HEK293T (cell line): Measurements from ENCODE around the gene MRPS31.

Experiments
- CTCF ChIA-PET: fragments of 350-600 bp; formaldehyde crosslinking; extraction: SDS; loops from one replicate; lab custom pipeline; 2021; ENCODE audit warnings: antibody characterized with exemption, inconsistent platforms; lab: Yijun Ruan, JAX
- POLR2A ChIA-PET: fragments of 350-600 bp; formaldehyde crosslinking; extraction: SDS; loops from one replicate; lab custom pipeline; 2020; ENCODE audit warnings: antibody characterized with exemption, inconsistent platforms; lab: Yijun Ruan, JAX
- DNase-seq: peaks from one replicate; pipeline ENCODE4 v3.0.0; 2012; ENCODE audit warnings: mixed read lengths; ENCODE audit errors: extremely low spot score
- ARNT ChIP-seq: fragments of 450-650 bp; IDR thresholded peaks from 2 replicates; pipeline ENCODE4 v1.6.1; 2017; ENCODE audit warnings: mild to moderate bottlenecking
- BHLHE40 ChIP-seq: fragments of 450-650 bp; IDR thresholded peaks from 2 replicates; pipeline ENCODE4 v1.6.1; 2016; ENCODE audit warnings: mild to moderate bottlenecking, moderate library complexity, borderline replicate concordance
- CTBP1 ChIP-seq: fragments of 450-650 bp; IDR thresholded peaks from 2 replicates; pipeline ENCODE4 v1.6.1; 2016; ENCODE audit warnings: borderline replicate concordance
- ELF4 ChIP-seq: fragments of 450-650 bp; IDR thresholded peaks from 2 replicates; pipeline ENCODE4 v1.6.1; 2017; ENCODE audit warnings: antibody characterized with exemption
- FOXA1 ChIP-seq: fragments of 450-650 bp; IDR thresholded peaks from 2 replicates; pipeline ENCODE4 v1.6.1; 2016; ENCODE audit warnings: mild to moderate bottlenecking
- FOXK2 ChIP-seq: fragments of 450-650 bp; IDR thresholded peaks from 2 replicates; pipeline ENCODE4 v1.6.1; 2016; ENCODE audit warnings: mild to moderate bottlenecking
- FOXM1 ChIP-seq: fragments of 450-650 bp; IDR thresholded peaks from 2 replicates; pipeline ENCODE4 v1.6.1; 2017; ENCODE audit warnings: mild to moderate bottlenecking, borderline replicate concordance
- HDGF ChIP-seq: fragments of 450-650 bp; IDR thresholded peaks from 2 replicates; pipeline ENCODE4 v1.6.1; 2017; ENCODE audit warnings: antibody characterized with exemption, borderline replicate concordance
- L3MBTL2 ChIP-seq: fragments of 450-650 bp; conservative IDR thresholded peaks from 2 replicates; pipeline ENCODE4 v1.6.1; 2016; ENCODE audit warnings: mild to moderate bottlenecking
- LEF1 ChIP-seq: fragments of 450-650 bp; IDR thresholded peaks from 2 replicates; pipeline ENCODE4 v1.6.1; 2017; ENCODE audit warnings: mild to moderate bottlenecking, borderline replicate concordance
- NFRKB ChIP-seq: fragments of 450-650 bp; IDR thresholded peaks from 2 replicates; pipeline ENCODE4 v1.6.1; 2016; ENCODE audit warnings: mild to moderate bottlenecking, moderate library complexity
- PKNOX1 ChIP-seq: fragments of 450-650 bp; IDR thresholded peaks from 2 replicates; pipeline ENCODE4 v1.6.1; 2016
- SUZ12 ChIP-seq: fragments of 450-650 bp; IDR thresholded peaks from 2 replicates; pipeline ENCODE4 v1.6.1; 2016; ENCODE audit warnings: mild to moderate bottlenecking
- TARDBP ChIP-seq: fragments of 450-650 bp; IDR thresholded peaks from 2 replicates; pipeline ENCODE4 v1.6.1; 2016
- ZNF384 ChIP-seq: fragments of 450-650 bp; IDR thresholded peaks from 2 replicates; pipeline ENCODE4 v1.6.1; 2016

Gene MRPS31

DNA sequence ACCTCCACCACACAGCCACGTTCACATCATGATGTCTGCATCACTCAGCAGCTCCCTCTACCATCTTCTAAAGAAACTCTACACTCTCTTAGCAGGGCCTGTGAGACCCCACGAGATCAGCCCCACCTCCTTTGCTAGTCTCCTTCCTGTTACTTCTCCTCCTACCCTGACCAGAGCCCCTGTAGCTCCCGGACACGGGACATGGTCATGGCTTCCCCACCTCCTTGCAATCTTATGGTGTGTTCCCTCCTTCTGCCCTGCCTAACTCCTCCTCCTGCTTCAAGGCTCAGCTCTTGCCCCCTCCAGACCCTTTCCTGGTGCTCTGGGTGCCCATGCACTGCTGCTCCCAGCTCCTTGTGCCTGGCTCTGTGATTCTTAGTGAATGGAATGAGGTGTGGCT is 8.1 kb upstream of the MRPS31 start:
- CTCF ChIA-PET: interaction anchor here (0.7 kb wide), 1 partner anchor 207 kb away, joined by 3 read pairs; no protein-coding TSS in a partner anchor
- POLR2A ChIA-PET: interaction anchor here (1.2 kb wide), 1 partner anchor 9 kb away, joined by 3 read pairs; no protein-coding TSS in a partner anchor
- no peak for TF ChIP-seq ARNT
- no peak for TF ChIP-seq PKNOX1
- TF ChIP-seq FOXM1: no peak
- DNase-seq: no peak

DNA sequence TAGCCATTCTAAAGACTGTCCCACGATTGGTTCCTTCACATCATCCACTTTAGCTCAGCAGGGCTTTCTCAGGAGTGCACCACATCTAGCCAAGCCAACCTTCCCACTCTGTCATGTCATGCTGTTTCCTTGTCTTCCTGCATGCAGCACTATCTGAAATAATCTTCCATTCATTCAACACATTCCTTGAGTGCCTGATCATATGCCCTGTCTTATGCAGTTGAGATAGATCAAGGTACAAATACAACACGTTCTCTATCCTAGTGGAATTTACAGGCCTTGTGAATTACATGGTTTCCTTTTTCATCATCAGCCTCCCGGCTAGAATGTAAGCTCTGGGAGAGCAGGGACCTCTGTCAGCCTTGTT is 6.8 kb upstream of the MRPS31 start:
- TF ChIP-seq TARDBP: no peak
- TF ChIP-seq NFRKB: no peak
- no peak for TF ChIP-seq SUZ12
- ChIA-PET POLR2A (interaction anchor here (1.2 kb wide), 1 partner anchor 11 kb away, joined by 3 read pairs; no protein-coding TSS in a partner anchor), CTCF (interaction anchor here (1.3 to 2.6 kb wide), 4 partner anchors 9 to 1094 kb away, joined by 3 to 10 read pairs (median 6); no protein-coding TSS in a partner anchor)
- no peak for DNase-seq

- POLR2A ChIA-PET: no interaction called here
- DNase-seq: peak; percentile 37
- no peak for TF ChIP-seq CTBP1
- CTCF ChIA-PET: interaction anchor here (1.3 to 2.6 kb wide), 4 partner anchors 8 to 1094 kb away, joined by 3 to 10 read pairs (median 6); no protein-coding TSS in a partner anchor
Measured at GRCh38 chr13:40777166-40777808, 6.3 kb upstream of the MRPS31 start.

- POLR2A ChIA-PET: no interaction called here
- CTCF ChIA-PET: interaction anchor here (1.3 to 2.6 kb wide), 4 partner anchors 8 to 1093 kb away, joined by 3 to 10 read pairs (median 6); no protein-coding TSS in a partner anchor
- DNase-seq: no peak
- TF ChIP-seq L3MBTL2 (no peak), FOXA1 (no peak), TARDBP (no peak), NFRKB (no peak), PKNOX1 (no peak), CTBP1 (no peak), BHLHE40 (no peak), LEF1 (no peak), FOXK2 (no peak), ARNT (no peak)
Measured at GRCh38 chr13:40776681-40777165, 5.7 kb upstream of the MRPS31 start.

GRCh38 chr13:40776232-40776631 is 5.2 kb upstream of the MRPS31 start:
- POLR2A ChIA-PET: no interaction called here
- DNase-seq: no peak
- TF ChIP-seq L3MBTL2: no peak
- TF ChIP-seq ARNT: no peak
- no peak for TF ChIP-seq FOXK2
- no peak for TF ChIP-seq SUZ12
- TF ChIP-seq NFRKB: no peak
- TF ChIP-seq FOXM1: no peak
- no peak for TF ChIP-seq BHLHE40
- TF ChIP-seq ELF4: no peak
- no peak for TF ChIP-seq FOXA1
- CTCF ChIA-PET: interaction anchor here (1.4 to 2.6 kb wide), 2 partner anchors 107 to 1093 kb away, joined by 3 to 10 read pairs; no protein-coding TSS in a partner anchor

- DNase-seq: no peak
- CTCF ChIA-PET: no interaction called here
- POLR2A ChIA-PET: interaction anchor here (0.6 kb wide), 1 partner anchor 146 kb away, joined by 3 read pairs; no protein-coding TSS in a partner anchor
- no peak for TF ChIP-seq FOXA1
- TF ChIP-seq ELF4: no peak
- TF ChIP-seq LEF1: no peak
- TF ChIP-seq L3MBTL2: no peak
- no peak for TF ChIP-seq FOXK2
- TF ChIP-seq NFRKB: no peak
- no peak for TF ChIP-seq ARNT
- no peak for TF ChIP-seq HDGF
- TF ChIP-seq FOXM1: no peak
- TF ChIP-seq ZNF384: no peak
- no peak for TF ChIP-seq BHLHE40
Measured at GRCh38 chr13:40774672-40775071, 3.7 kb upstream of the MRPS31 start.

GRCh38 chr13:40772765-40773473 is 1.9 kb upstream of the MRPS31 start:
- ChIA-PET POLR2A (no interaction called here), CTCF (no interaction called here)
- no peak for DNase-seq
- no peak for TF ChIP-seq SUZ12
- TF ChIP-seq ELF4: no peak
- TF ChIP-seq FOXK2: no peak
- no peak for TF ChIP-seq PKNOX1
- no peak for TF ChIP-seq ARNT
- TF ChIP-seq FOXA1: no peak
- TF ChIP-seq NFRKB: no peak
- no peak for TF ChIP-seq BHLHE40
- no peak for TF ChIP-seq TARDBP
- TF ChIP-seq L3MBTL2: no peak
- no peak for TF ChIP-seq LEF1
